OCI-LY1 (cell line): ENCODE data around the gene ZNF575.

Experiments used
- CTCF ChIP-seq: fragments of 200-600 bp; sonication (generic), shearing (Covaris generic); IDR thresholded peaks from 2 replicates; pipeline ENCODE4 v1.5.1; 2017; ENCODE audit warnings: mild to moderate bottlenecking, antibody characterized with exemption, low read length, moderate library complexity, mixed read lengths
- EZH2 ChIP-seq: fragments of 200-600 bp; sonication (generic), shearing (Covaris generic); IDR thresholded peaks from 2 replicates; pipeline ENCODE4 v1.8.0; 2017; ENCODE audit warnings: borderline replicate concordance, mixed run types, mild to moderate bottlenecking, antibody characterized with exemption, low read length, moderate library complexity, mixed read lengths

- no peak for TF ChIP-seq CTCF
- TF ChIP-seq EZH2, result no peak
Measured at GRCh38 chr19:43552616-43553015, 19.6 kb downstream of the ZNF575 start.
